Measurements from ENCODE around the gene HTR6.

DNA sequence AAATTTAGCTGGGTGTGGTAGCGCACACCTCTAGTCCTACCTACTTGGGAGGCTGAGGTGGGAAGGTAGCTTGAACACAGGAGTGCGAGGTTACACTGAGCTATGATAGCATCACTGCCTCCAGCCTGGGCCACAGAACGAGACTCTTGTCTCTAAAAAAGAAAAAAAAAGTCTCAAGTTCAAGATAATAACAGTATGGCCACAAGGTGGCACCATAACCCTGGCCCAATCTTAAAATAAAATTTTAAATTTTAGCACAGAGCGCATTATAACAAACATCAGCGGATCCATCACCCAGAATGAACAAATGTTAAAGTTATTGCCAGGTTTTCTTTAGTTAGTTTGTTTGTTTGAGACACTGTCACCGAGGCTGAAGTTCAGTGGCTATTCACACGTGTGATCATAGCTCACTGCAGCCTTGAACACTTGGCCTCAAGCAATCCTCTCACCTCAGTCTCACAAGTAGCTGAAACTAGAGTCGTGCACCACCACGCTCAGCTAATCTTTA lies 2.9 kb upstream of the HTR6 start:
- TF ChIP-seq, protein P1, sequence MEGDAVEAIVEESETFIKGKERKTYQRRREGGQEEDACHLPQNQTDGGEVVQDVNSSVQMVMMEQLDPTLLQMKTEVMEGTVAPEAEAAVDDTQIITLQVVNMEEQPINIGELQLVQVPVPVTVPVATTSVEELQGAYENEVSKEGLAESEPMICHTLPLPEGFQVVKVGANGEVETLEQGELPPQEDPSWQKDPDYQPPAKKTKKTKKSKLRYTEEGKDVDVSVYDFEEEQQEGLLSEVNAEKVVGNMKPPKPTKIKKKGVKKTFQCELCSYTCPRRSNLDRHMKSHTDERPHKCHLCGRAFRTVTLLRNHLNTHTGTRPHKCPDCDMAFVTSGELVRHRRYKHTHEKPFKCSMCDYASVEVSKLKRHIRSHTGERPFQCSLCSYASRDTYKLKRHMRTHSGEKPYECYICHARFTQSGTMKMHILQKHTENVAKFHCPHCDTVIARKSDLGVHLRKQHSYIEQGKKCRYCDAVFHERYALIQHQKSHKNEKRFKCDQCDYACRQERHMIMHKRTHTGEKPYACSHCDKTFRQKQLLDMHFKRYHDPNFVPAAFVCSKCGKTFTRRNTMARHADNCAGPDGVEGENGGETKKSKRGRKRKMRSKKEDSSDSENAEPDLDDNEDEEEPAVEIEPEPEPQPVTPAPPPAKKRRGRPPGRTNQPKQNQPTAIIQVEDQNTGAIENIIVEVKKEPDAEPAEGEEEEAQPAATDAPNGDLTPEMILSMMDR (conservative IDR thresholded peaks at IDR 0.05; ENCODE audit: low read length): peak; percentile 95
- TF ChIP-seq EZH2phosphoT487 (IDR thresholded peaks at IDR 0.05; ENCODE audit: borderline replicate concordance, low read depth, low read length): no peak

Measured in OCI-LY7 (cell line).